ENCODE data around the gene LIME1. TPM values are rescaled to one million over a fixed set of nuclear protein-coding genes. Genes with fewer than 3 reads are reported as not detected.

The LIME1 gene
- total and polyA plus RNA-seq, 9 of the 15 experiments (the other 6 are each of a cell fraction or from before 2014, with no cell fraction given): 0.11 to 17.1 (median 2.8) TPM; not detected in 2

GRCh38 chr20:63740627-63741353, 4.3 kb downstream of the LIME1 start (continued):
- TF ChIP-seq SIN3A (IDR thresholded peaks at IDR 0.05; ENCODE audit: borderline replicate concordance in 2 of 2, control insufficient read depth in 1 of 2, low read depth in 2 of 2, low read length in 2 of 2): peak; percentile 57 to 83; a peak in 2 of 4 replicates
- TF ChIP-seq TEAD4 (IDR thresholded peaks at IDR 0.05; ENCODE audit: low read length): 0 out of 2 replicates have a peak, but pooled peaks have one; percentile 5
- 0 out of 2 replicates have a peak, but pooled peaks have one; percentile 29 for TF ChIP-seq TEAD4 (CRISPR knock-in tag; IDR thresholded peaks at IDR 0.05; ENCODE audit: borderline replicate concordance)
- TF ChIP-seq TOE1 (IDR thresholded peaks at IDR 0.05; ENCODE audit: borderline replicate concordance): 0 out of 2 replicates have a peak, but pooled peaks have one; percentile 30
- no peak for TF ChIP-seq TOE1 (CRISPR knock-in tag; IDR thresholded peaks at IDR 0.05; ENCODE audit: borderline replicate concordance, low read depth)
- no peak for TF ChIP-seq MCM3 (IDR thresholded peaks at IDR 0.05)
- TF ChIP-seq CBFB (CRISPR knock-in tag; IDR thresholded peaks at IDR 0.05): peak; percentile 82; the same call in 1 of the 2 replicates
- peak; percentile 98 for TF ChIP-seq CEBPG (CRISPR knock-in tag; IDR thresholded peaks at IDR 0.05)
- TF ChIP-seq CEBPG (tag; conservative IDR thresholded peaks at IDR 0.05 in 1 of 2, IDR thresholded peaks at IDR 0.05 in 1 of 2): peak; percentile 90 to 99
- TF ChIP-seq RHOXF2B (CRISPR knock-in tag; conservative IDR thresholded peaks at IDR 0.05): no peak
- TF ChIP-seq NEUROD1 (IDR thresholded peaks at IDR 0.05; ENCODE audit: borderline replicate concordance, low read depth, low read length, partially characterized antibody): peak; percentile 11
- no peak for TF ChIP-seq RERE (CRISPR knock-in tag; IDR thresholded peaks at IDR 0.05; ENCODE audit: borderline replicate concordance)
- peak; percentile 60 for TF ChIP-seq RBFOX2 (IDR thresholded peaks at IDR 0.05; ENCODE audit: low read depth, low read length)
- TF ChIP-seq AFF1 (IDR thresholded peaks at IDR 0.05; ENCODE audit: low read depth in 1 of 2, partially characterized antibody in 2 of 2): no peak
- TF ChIP-seq C11orf30 (IDR thresholded peaks at IDR 0.05; ENCODE audit: low read depth): no peak
- no peak for TF ChIP-seq KDM1A (IDR thresholded peaks at IDR 0.05)
